Liver (tissue), 3 donors: Measurements from ENCODE around the gene FBXO31.

Experiments used
- CTCF ChIP-seq: fragments of 150-350 bp; IDR thresholded peaks from 2 replicates; pipeline ENCODE4 v1.5.1; 2017; ENCODE audit warnings: improper control_type of control experiment, low read depth, low read length; ENCODE audit not compliant: missing input control
- GABPA ChIP-seq, 2 donors: IDR thresholded peaks in 1 of 2; conservative IDR thresholded peaks in 1 of 2; 2 replicates each; pipeline ENCODE4 v1.6.1; 2016; ENCODE audit warnings: antibody characterized with exemption in 2 of 2, mild to moderate bottlenecking in 1 of 2, moderate library complexity in 1 of 2
- HNF4G ChIP-seq: IDR thresholded peaks from 2 replicates; pipeline ENCODE4 v1.6.1; 2016; ENCODE audit warnings: antibody characterized with exemption
- NR2F2 ChIP-seq: IDR thresholded peaks from 2 replicates; pipeline ENCODE4 v1.6.1; 2016; ENCODE audit warnings: antibody characterized with exemption
- RAD21 ChIP-seq, 2 donors: IDR thresholded peaks; 2 replicates each; pipeline ENCODE4 v1.6.1; 2016; ENCODE audit warnings: antibody characterized with exemption in 2 of 2, mild to moderate bottlenecking in 2 of 2
- REST ChIP-seq: IDR thresholded peaks from 2 replicates; pipeline ENCODE4 v1.6.1; 2016; ENCODE audit warnings: antibody characterized with exemption, mild to moderate bottlenecking
- SP1 ChIP-seq: IDR thresholded peaks from 2 replicates; pipeline ENCODE4 v1.6.1; 2018; ENCODE audit warnings: antibody characterized with exemption, mild to moderate bottlenecking
- TAF1 ChIP-seq: conservative IDR thresholded peaks from 2 replicates; pipeline ENCODE4 v1.6.1; 2016; ENCODE audit warnings: antibody characterized with exemption, mild to moderate bottlenecking
- donor health status: healthy.
- donor health status: healthy.

- TF ChIP-seq SP1, result no peak
- TF ChIP-seq TAF1, result no peak
- no peak for TF ChIP-seq CTCF
- no peak for TF ChIP-seq REST
- no peak for TF ChIP-seq RAD21 (IDR thresholded peaks at IDR 0.05)
- no peak for TF ChIP-seq GABPA (IDR thresholded peaks at IDR 0.05 in 1 of 2, conservative IDR thresholded peaks at IDR 0.05 in 1 of 2)
- no peak for TF ChIP-seq HNF4G
- TF ChIP-seq NR2F2, result no peak
Measured at GRCh38 chr16:87406495-87407088, 23.0 kb upstream of the FBXO31 start.
